DND-41 (cell line): Measurements from ENCODE around the gene CCDC70.

ENCODE experiments used
- ATAC-seq: fragments of 200-7000 bp; cut with Tn5 transposase; 3 replicates; pipeline ENCODE4 v1.9.1; 2021; ENCODE audit warnings: low read depth; ENCODE audit not compliant: insufficient read depth
- DNase-seq: peaks from one replicate; pipeline ENCODE4 v3.0.0-alpha.2; 2020
- H2AFZ ChIP-seq: 2 replicates; pipeline ENCODE4 v1.6.0; 2012; ENCODE audit warnings: low read depth, low read length
- H3K27ac ChIP-seq: 2 replicates; pipeline ENCODE4 v1.5.1; 2012; ENCODE audit warnings: low read length, inconsistent platforms
- H3K27me3 ChIP-seq: fragments of 200-600 bp; sonication (generic); 2 replicates; pipeline ENCODE4 v1.6.0; 2012; ENCODE audit warnings: low read length, mild to moderate bottlenecking, inconsistent platforms; ENCODE audit not compliant: insufficient read depth, poor library complexity
- H3K36me3 ChIP-seq: 2 replicates; pipeline ENCODE4 v1.5.1; 2012; ENCODE audit warnings: low read length, inconsistent platforms; ENCODE audit not compliant: insufficient read depth
- H3K4me1 ChIP-seq: 2 replicates; pipeline ENCODE4 v1.5.1; 2012; ENCODE audit warnings: mild to moderate bottlenecking, low read length; ENCODE audit not compliant: insufficient read depth
- H3K4me2 ChIP-seq: 2 replicates; pipeline ENCODE4 v1.6.0; 2012; ENCODE audit warnings: mild to moderate bottlenecking, moderate library complexity, low read length, inconsistent platforms; ENCODE audit not compliant: insufficient read depth
- H3K4me3 ChIP-seq, 2 experiments: fragments of 200-600 bp in 1 of 2; shearing (Covaris generic) in 1 of 2; 2 replicates each; pipeline ENCODE4 v1.5.1; 2012 to 2016; ENCODE audit warnings: inconsistent platforms in 2 of 2, low read length in 2 of 2, mild to moderate bottlenecking in 2 of 2, low read depth in 1 of 2, moderate library complexity in 1 of 2
- H3K79me2 ChIP-seq: 2 replicates; pipeline ENCODE4 v1.6.0; 2012; ENCODE audit warnings: low read length, inconsistent platforms; ENCODE audit not compliant: insufficient read depth
- H3K9ac ChIP-seq: 2 replicates; pipeline ENCODE4 v1.6.0; 2012; ENCODE audit warnings: low read depth, mild to moderate bottlenecking, inconsistent platforms, low read length, moderate library complexity
- H3K9me3 ChIP-seq: 2 replicates; pipeline ENCODE4 v1.5.1; 2012; ENCODE audit warnings: low read length, moderate library complexity, mild to moderate bottlenecking, inconsistent platforms; ENCODE audit not compliant: insufficient read depth, severe bottlenecking
- H4K20me1 ChIP-seq: 2 replicates; pipeline ENCODE4 v1.6.0; 2012; ENCODE audit warnings: low read length; ENCODE audit not compliant: insufficient read depth
- CTCF ChIP-seq: IDR thresholded peaks from 2 replicates; pipeline ENCODE4 v1.5.1; 2012; ENCODE audit warnings: borderline replicate concordance, low read length, moderate library complexity, mild to moderate bottlenecking; ENCODE audit not compliant: poor library complexity, severe bottlenecking; ENCODE audit errors: extremely low read depth
- EZH2 ChIP-seq: IDR thresholded peaks from 3 replicates; pipeline ENCODE4 v1.6.1; 2012; ENCODE audit warnings: borderline replicate concordance, low read depth, mild to moderate bottlenecking, moderate library complexity, low read length, inconsistent platforms; ENCODE audit not compliant: severe bottlenecking

The CCDC70 gene

GRCh38 chr13:51827254-51827653, 34.5 kb upstream of the CCDC70 start:
- TF ChIP-seq CTCF (no peak), EZH2 (no peak)
- peaks cover 14% of the 10 kb centered on the region for H3K27me3 ChIP-seq
- H3K4me3 ChIP-seq, result no peak overlapping the region
- H3K36me3 ChIP-seq, result no peaks in the 10 kb centered on the region
- no peak overlapping the region for H3K4me2 ChIP-seq
- DNase-seq (no peak), ATAC-seq (no peak)
- no peaks in the 10 kb centered on the region for H3K79me2 ChIP-seq
- no peak overlapping the region for H3K27ac ChIP-seq
- H4K20me1 ChIP-seq, result no peaks in the 10 kb centered on the region
- no peaks in the 10 kb centered on the region for H3K9me3 ChIP-seq
- peaks cover 12% of the 10 kb centered on the region for H3K4me1 ChIP-seq
- no peak overlapping the region for H2AFZ ChIP-seq
- H3K9ac ChIP-seq, result no peak overlapping the region

- Histone ChIP-seq H3K4me1 (peaks cover 12% of the 10 kb centered on the region), H3K4me2 (no peak overlapping the region), H3K9ac (no peak overlapping the region), H4K20me1 (no peaks in the 10 kb centered on the region), H3K27me3 (peaks cover 13% of the 10 kb centered on the region), H3K27ac (no peak overlapping the region), H3K4me3 (no peak overlapping the region), H3K9me3 (no peaks in the 10 kb centered on the region), H3K79me2 (no peaks in the 10 kb centered on the region), H3K36me3 (no peaks in the 10 kb centered on the region), H2AFZ (no peak overlapping the region)
- no peak for TF ChIP-seq CTCF
- no peak for TF ChIP-seq EZH2
- no peak for ATAC-seq
- no peak for DNase-seq
These were observed 32.8 kb upstream of the CCDC70 start for GRCh38 chr13:51828730-51829567.

- no peaks in the 10 kb centered on the region for H3K36me3 ChIP-seq
- H3K27ac ChIP-seq, result no peak overlapping the region
- H4K20me1 ChIP-seq, result no peaks in the 10 kb centered on the region
- no peak overlapping the region for H2AFZ ChIP-seq
- TF ChIP-seq EZH2 (no peak), CTCF (no peak)
- no peak overlapping the region for H3K4me3 ChIP-seq
- H3K9me3 ChIP-seq, result no peaks in the 10 kb centered on the region
- no peak overlapping the region for H3K4me2 ChIP-seq
- no peak for DNase-seq
- H3K27me3 ChIP-seq, result peaks cover 15% of the 10 kb centered on the region
- H3K79me2 ChIP-seq, result no peaks in the 10 kb centered on the region
- no peak for ATAC-seq
- no peak overlapping the region for H3K9ac ChIP-seq
- H3K4me1 ChIP-seq, result peaks cover 12% of the 10 kb centered on the region
These were observed 32.2 kb upstream of the CCDC70 start for GRCh38 chr13:51829568-51829899.
